ACC112 (cell line): ENCODE results near the gene ASPHD1.
"Not testable (repeated sequence)": the region's sequence is repeated elsewhere in the genome, so short reads cannot be mapped to it uniquely, and the experiment has no call there.

Experiments used
- H2AFZ ChIP-seq: fragments of 200-600 bp; sonication (generic); one replicate; pipeline ENCODE4 v1.6.0; 2017; ENCODE audit warnings: antibody characterized with exemption, low read length; ENCODE audit not compliant: unreplicated experiment
- H3K27ac ChIP-seq: fragments of 200-600 bp; sonication (generic); 2 replicates; pipeline ENCODE4 v1.5.1; 2014; ENCODE audit warnings: low read depth, mild to moderate bottlenecking, antibody characterized with exemption, low read length, moderate library complexity
- H3K27me3 ChIP-seq: fragments of 200-600 bp; sonication (generic); 2 replicates; pipeline ENCODE4 v1.6.1; 2014; ENCODE audit warnings: mild to moderate bottlenecking, antibody characterized with exemption, low read length, moderate library complexity, mixed read lengths; ENCODE audit not compliant: insufficient read depth
- H3K36me3 ChIP-seq: fragments of 200-600 bp; sonication (generic); 2 replicates; pipeline ENCODE4 v1.6.1; 2016; ENCODE audit warnings: mild to moderate bottlenecking, antibody characterized with exemption, low read length, moderate library complexity, mixed read lengths; ENCODE audit not compliant: insufficient read depth
- H3K4me1 ChIP-seq: fragments of 200-600 bp; sonication (generic); one replicate; pipeline ENCODE4 v1.6.1; 2016; ENCODE audit warnings: low read length, mixed read lengths; ENCODE audit not compliant: insufficient read depth, unreplicated experiment, control insufficient read depth
- H3K4me3 ChIP-seq: fragments of 200-600 bp; sonication (generic); 2 replicates; pipeline ENCODE4 v1.5.1; 2014; ENCODE audit warnings: mild to moderate bottlenecking, low read depth, low read length
- H3K79me2 ChIP-seq: fragments of 200-600 bp; sonication (generic); one replicate; pipeline ENCODE4 v1.6.0; 2016; ENCODE audit warnings: low read length; ENCODE audit not compliant: control insufficient read depth, unreplicated experiment, insufficient read depth

ASPHD1 gene

DNA sequence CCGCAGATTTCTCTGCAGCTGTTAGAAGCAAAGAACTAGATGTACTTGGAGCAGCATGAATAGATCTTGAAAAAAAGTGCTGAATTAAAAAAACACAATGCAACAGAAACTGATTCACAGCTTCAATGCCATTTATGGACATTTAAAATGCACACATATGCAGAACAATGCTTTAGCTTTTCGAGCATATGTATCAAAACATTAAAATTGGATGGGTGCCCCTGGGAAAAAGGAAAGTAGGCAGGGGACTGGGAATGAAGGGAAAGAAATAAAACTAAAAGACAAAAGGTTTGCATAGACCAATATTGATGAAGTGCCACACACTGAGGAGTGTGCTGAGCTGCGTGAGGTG is 20.7 kb downstream of the ASPHD1 start:
- peaks cover 23% of the 10 kb centered on the region for H3K79me2 ChIP-seq
- H3K4me3 ChIP-seq = no peak overlapping the region
- H3K27me3 ChIP-seq = no peaks in the 10 kb centered on the region
- peaks cover 3% of the 10 kb centered on the region for H3K4me1 ChIP-seq
- no peak overlapping the region for H3K27ac ChIP-seq
- peaks cover 9% of the 10 kb centered on the region; the same call in 1 of the 2 replicates for H3K36me3 ChIP-seq
- no peak overlapping the region for H2AFZ ChIP-seq

DNA sequence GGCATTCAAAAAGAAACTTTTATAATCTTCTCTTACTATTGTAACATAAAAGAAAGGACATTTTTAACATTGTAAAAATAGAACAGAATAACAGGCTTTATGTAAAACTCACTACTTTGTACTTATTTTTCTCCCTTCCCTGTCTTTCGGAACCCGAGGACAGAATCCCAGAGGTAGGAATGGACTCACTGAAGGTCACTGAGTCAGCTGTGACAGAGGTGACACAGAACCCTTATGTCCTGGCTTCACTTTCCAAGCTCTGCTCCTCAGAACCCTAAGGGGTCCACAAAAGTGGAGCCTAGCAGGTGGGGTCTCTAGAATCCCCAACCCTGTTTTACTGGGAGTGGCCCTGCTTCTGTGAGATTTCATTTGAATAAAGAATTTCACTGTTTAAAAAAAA is 22.0 kb downstream of the ASPHD1 start:
- Histone ChIP-seq H3K36me3 (peaks cover 9% of the 10 kb centered on the region; the same call in 1 of the 2 replicates), H3K27ac (no peak overlapping the region), H3K4me1 (peaks cover 8% of the 10 kb centered on the region), H2AFZ (no peak overlapping the region), H3K4me3 (no peak overlapping the region), H3K79me2 (peaks cover 31% of the 10 kb centered on the region), H3K27me3 (no peaks in the 10 kb centered on the region)

DNA sequence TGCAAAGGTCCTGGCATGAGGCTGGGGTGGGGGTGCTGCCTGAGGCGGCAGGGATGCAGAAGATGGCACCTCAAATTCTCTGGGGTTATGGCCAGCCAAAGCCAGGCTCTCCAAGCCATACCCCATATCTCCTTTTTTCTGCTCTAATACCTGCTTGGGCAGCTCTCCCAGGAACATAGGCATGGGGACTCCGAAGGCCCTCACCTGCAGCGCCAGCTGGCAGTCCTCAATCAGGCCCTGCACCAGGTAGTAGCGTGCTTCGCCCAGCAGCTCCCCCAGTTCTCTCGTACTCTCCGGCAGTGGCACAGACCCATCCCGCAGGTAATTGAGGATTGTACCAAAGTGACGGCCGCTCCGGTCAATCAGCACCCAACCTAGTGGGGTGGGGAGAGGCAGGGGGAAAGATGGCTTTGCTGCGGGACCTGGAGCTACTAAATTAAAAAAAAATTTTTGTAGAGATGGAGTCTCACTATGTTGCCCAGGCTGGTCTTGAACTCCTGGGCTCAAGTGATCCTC is 22.8 kb downstream of the ASPHD1 start:
- no peak overlapping the region for H2AFZ ChIP-seq
- H3K79me2 ChIP-seq = peaks cover 34% of the 10 kb centered on the region
- H3K36me3 ChIP-seq = peaks cover 6% of the 10 kb centered on the region; the same call in 1 of the 2 replicates
- peaks cover 12% of the 10 kb centered on the region for H3K4me1 ChIP-seq
- H3K27ac ChIP-seq = no peak overlapping the region
- H3K4me3 ChIP-seq = no peak overlapping the region
- no peaks in the 10 kb centered on the region for H3K27me3 ChIP-seq

DNA sequence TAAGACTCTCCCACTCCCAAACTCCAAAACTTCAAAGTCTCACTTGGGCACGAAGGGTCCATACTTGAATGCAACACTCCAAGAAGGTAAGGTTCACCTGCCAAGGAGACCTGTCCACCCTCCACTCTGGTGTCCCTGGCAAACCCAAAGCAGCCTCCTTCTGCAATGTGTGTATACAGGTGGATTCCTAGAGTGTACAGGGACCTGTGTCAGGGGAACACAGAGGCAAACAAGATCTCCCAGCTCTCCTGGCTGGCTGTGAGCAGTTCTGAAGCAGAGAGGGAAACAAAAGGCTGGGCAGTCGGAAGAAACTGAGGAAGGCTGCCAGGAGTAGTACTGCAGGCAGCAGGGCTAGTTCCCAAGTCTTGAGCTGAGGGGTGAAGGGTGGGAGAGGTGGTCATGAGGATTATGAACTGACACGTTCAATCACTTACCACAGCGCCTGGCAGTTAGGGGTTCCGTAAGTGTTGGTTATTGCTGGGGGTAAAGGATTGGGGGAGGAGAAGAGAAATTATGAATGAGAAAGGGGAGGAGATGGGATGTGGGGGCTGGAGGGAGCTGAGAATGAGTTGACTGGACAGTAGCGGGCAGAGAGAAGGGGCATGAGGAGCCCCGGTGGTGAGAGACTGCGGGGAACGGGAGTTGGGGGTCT is 24.9 kb downstream of the ASPHD1 start:
- peaks cover 12% of the 10 kb centered on the region for H3K4me1 ChIP-seq
- H2AFZ ChIP-seq = peak overlapping the region; percentile 36
- peaks cover 34% of the 10 kb centered on the region for H3K79me2 ChIP-seq
- peaks cover 5% of the 10 kb centered on the region; the same call in 1 of the 2 replicates for H3K36me3 ChIP-seq
- no peak overlapping the region for H3K27ac ChIP-seq
- no peaks in the 10 kb centered on the region for H3K27me3 ChIP-seq
- H3K4me3 ChIP-seq = peak overlapping the region; percentile 83

DNA sequence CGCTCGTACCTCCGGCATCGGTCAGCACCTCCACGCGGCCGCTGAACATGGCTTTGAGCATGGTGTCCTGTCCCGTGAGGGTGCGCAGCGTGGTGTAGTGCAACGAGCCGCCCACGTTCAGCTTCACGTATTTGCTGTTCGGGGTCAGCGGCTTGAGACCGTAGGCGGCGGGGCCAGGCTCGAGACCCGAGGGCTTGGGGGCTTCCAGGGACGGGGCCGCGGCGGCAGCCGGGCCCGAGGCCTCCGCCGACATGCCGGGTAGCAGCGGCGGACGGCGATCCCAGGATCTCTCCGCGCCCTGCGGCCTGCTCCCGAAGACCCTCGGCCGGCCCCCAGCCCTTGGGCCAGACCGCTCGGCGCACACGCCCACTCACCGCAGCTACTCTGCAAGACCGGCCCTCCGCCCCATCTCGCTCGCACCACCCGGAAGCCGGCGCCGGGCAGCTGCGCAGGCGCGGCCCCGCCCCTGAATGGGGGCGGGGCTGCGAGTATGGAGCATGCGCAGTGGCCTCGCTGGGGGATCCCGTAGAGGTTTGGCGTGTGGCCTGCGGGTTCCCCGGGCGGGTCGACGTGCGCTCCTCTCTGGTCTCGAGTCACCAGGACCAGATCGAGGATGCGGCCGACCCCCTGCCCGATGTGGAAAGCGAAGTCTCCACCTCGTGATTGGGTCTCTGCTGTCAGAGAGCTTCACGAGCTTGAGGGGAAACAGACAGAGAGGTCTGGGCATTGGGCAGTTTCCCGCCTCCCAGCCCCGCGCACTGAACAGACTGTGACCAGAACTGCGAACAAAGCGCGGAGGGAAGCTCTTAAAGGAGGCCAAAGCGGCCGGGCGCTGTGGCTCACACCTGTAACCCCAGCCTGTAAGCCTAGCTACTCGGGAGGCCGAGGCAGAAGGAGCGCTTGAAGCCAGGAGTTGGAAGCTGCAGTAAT is 25.8 kb downstream of the ASPHD1 start, which contains the start of gene KCTD13:
Gene KCTD13 (minus strand): TSS at position 446 of the 930 bp plus-strand sequence. CDS start 193 bp downstream, at position 253.
- H3K27me3 ChIP-seq = no peaks in the 10 kb centered on the region
- peak within 1 kb of the TSS; percentile 83 for H3K4me3 ChIP-seq
- peaks cover 4% of the 10 kb centered on the region; the same call in 1 of the 2 replicates for H3K36me3 ChIP-seq
- peaks cover 12% of the 10 kb centered on the region for H3K4me1 ChIP-seq
- H2AFZ ChIP-seq = peak within 1 kb of the TSS; percentile 72
- peak within 1 kb of the TSS; percentile 58 for H3K27ac ChIP-seq
- peaks cover 32% of the 10 kb centered on the region for H3K79me2 ChIP-seq

DNA sequence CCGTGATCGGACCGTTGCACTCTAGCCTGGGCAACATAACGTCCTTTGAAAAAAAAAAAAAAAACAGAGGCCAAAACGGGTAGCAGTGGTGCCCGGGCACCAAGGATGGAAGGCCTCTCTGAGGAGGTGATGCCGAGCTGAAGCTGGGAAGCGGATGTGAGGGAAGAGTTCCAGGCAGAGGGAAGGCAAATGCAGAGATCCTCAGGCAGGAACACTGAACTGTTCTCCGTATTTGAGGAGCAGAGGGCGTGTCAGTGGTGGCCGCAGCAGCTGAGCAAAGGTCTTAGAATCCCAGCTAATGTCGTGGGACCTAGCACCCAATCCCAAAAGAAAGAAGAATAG is 26.4 kb downstream of the ASPHD1 start:
- no peaks in the 10 kb centered on the region for H3K27me3 ChIP-seq
- peaks cover 32% of the 10 kb centered on the region for H3K79me2 ChIP-seq
- H3K4me1 ChIP-seq = peaks cover 12% of the 10 kb centered on the region
- peak overlapping the region; percentile 83 for H3K4me3 ChIP-seq
- peak overlapping the region; percentile 58 for H3K27ac ChIP-seq
- 0 out of 2 replicates have a peak, but pooled peaks cover 3% of the 10 kb centered on the region for H3K36me3 ChIP-seq
- peak overlapping the region; percentile 72 for H2AFZ ChIP-seq

DNA sequence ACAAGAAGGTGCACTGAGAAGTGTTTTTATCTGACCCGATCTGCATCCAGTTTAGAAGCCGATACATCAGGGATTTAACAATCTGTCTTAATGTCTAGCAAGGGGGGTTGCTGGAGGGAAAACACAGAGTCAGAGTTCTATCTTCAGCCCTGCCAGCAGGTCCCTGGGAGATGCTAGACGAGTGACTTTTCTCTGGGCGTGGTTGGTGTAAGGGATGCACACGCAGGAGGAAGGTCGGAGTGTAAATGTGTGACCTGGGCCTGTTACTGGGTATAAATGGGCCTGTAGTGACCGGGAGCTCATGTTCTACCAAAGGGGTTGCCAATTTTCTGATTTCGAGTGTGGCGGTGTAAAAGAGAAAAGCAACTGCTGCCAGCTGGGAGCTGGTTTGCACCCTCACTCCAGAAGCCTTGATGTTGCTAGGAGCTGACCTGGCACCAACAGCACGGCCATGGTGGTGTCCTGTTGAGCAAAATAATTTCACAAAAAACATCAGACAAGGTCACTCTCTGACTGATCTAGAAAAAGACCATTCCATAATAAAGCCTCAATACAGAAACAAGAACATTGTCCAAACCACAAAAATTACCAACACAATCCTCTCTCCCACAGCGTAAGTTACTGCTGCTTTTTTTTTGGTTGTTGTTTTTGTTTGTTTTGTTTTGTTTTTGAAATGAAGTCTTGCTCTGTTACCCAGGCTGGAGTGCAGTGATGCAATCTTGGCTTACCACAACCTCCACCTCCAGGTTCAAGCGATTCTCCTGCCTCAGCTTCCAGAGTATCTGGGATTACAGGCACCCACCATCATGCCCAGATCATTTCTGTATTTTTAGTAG is 27.0 kb downstream of the ASPHD1 start:
- H2AFZ ChIP-seq = no peak overlapping the region
- H3K36me3 ChIP-seq = 0 out of 2 replicates have a peak, but pooled peaks cover under 1% of the 10 kb centered on the region
- peaks cover 12% of the 10 kb centered on the region for H3K4me1 ChIP-seq
- no peaks in the 10 kb centered on the region for H3K27me3 ChIP-seq
- H3K27ac ChIP-seq = no peak overlapping the region
- peak overlapping the region; percentile 83 for H3K4me3 ChIP-seq
- H3K79me2 ChIP-seq = peaks cover 31% of the 10 kb centered on the region

DNA sequence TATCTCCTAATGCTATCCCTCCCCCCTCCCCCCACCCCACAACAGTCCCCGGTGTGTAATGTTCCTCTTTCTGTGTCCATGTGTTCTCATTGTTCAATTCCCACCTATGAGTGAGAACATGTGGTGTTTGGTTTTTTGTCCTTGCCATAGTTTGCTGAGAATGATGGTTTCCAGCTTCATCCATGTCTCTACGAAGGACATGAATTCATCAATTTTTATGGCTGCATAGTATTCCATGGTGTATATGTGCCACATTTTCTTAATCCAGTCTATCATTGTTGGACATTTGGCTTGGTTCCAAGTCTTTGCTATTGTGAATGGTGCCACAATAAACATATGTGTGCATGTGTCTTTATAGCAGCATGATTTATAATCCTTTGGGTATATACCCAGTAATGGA is 31.5 kb downstream of the ASPHD1 start:
- not testable (repeated sequence) for H3K27ac ChIP-seq, H3K79me2 ChIP-seq, H3K4me1 ChIP-seq, H3K36me3 ChIP-seq, H3K4me3 ChIP-seq, H3K27me3 ChIP-seq, H2AFZ ChIP-seq

DNA sequence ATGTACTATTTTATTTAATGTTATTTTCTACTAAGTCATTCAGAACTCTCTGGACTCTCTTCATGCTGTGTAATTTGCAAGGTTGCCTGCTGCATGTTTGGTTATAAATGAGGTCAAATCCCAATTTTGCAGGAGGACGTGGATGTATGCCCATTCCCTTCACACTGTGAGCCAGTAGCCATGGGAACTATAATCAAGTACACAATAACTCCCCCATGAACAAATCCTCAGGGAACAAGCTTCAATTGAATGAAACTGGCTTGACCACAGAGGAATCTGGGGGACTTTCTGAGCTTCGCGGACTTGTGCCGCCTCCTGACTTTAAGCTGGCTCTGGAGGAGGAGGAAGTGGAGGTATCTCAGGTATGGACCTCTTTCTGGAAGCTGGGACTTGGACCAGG is 40.4 kb downstream of the ASPHD1 start:
- no peak overlapping the region for H3K27ac ChIP-seq

More for the DNA sequence above, 40.4 kb downstream of the ASPHD1 start:
- Histone ChIP-seq H3K4me3 (no peak overlapping the region), H3K27me3 (no peaks in the 10 kb centered on the region), H2AFZ (no peak overlapping the region), H3K36me3 (no peaks in the 10 kb centered on the region), H3K4me1 (peaks cover 17% of the 10 kb centered on the region), H3K79me2 (no peaks in the 10 kb centered on the region)
